Astrocyte (in vitro differentiated cells and primary cell): ENCODE data around the gene TRIP13. TPM values are rescaled to one million over a fixed set of nuclear protein-coding genes. Genes with fewer than 3 reads are reported as not detected.

Experiments used
- DNase-seq: peaks from one replicate; pipeline ENCODE4 v3.0.0-alpha.2; 2010; ENCODE audit warnings: low read depth
- FAIRE-seq: peaks from 2 replicates; lab custom pipeline; 2011; peaks lifted over from hg19 to GRCh38; lab: Jason Lieb, UNC
- H2AFZ ChIP-seq: 2 replicates; pipeline ENCODE4 v1.6.0; 2012; ENCODE audit warnings: low read depth, low read length, inconsistent platforms
- H3K27ac ChIP-seq: 2 replicates; pipeline ENCODE4 v1.5.1; 2011; ENCODE audit warnings: low read depth, low read length, inconsistent platforms
- H3K27me3 ChIP-seq: 2 replicates; pipeline ENCODE4 v1.6.0; 2011; ENCODE audit warnings: low read length, inconsistent platforms; ENCODE audit not compliant: insufficient read depth
- H3K36me3 ChIP-seq: 2 replicates; pipeline ENCODE4 v1.5.1; 2011; ENCODE audit warnings: low read length, inconsistent platforms; ENCODE audit not compliant: insufficient read depth
- H3K4me1 ChIP-seq: 2 replicates; pipeline ENCODE4 v1.5.1; 2011; ENCODE audit warnings: low read length, inconsistent platforms; ENCODE audit not compliant: insufficient read depth
- H3K4me2 ChIP-seq: 2 replicates; pipeline ENCODE4 v1.6.0; 2012; ENCODE audit warnings: low read length, inconsistent platforms
- H3K4me3 ChIP-seq: 2 replicates; pipeline ENCODE4 v1.5.1; 2011; ENCODE audit warnings: low read depth, mild to moderate bottlenecking, low read length, inconsistent platforms; ENCODE audit not compliant: insufficient read depth
- H3K79me2 ChIP-seq: 2 replicates; pipeline ENCODE4 v1.6.0; 2012; ENCODE audit warnings: mild to moderate bottlenecking, low read length, inconsistent platforms; ENCODE audit not compliant: insufficient read depth
- H3K9ac ChIP-seq: 2 replicates; pipeline ENCODE4 v1.6.0; 2012; ENCODE audit warnings: mild to moderate bottlenecking, low read length, inconsistent platforms
- H3K9me3 ChIP-seq: 2 replicates; pipeline ENCODE4 v1.5.1; 2012; ENCODE audit warnings: low read depth, mild to moderate bottlenecking, low read length, inconsistent platforms; ENCODE audit not compliant: insufficient read depth
- H4K20me1 ChIP-seq: 2 replicates; pipeline ENCODE4 v1.6.0; 2012; ENCODE audit warnings: low read length, inconsistent platforms; ENCODE audit not compliant: insufficient read depth
- H3K27ac Mint-ChIP-seq: one replicate; pipeline ENCODE4 v1.8.0; 2021; ENCODE audit warnings: mild to moderate bottlenecking, mixed read lengths; ENCODE audit not compliant: unreplicated experiment
- H3K27me3 Mint-ChIP-seq: one replicate; pipeline ENCODE4 v1.8.0; 2021; ENCODE audit warnings: low read depth, mixed read lengths; ENCODE audit not compliant: unreplicated experiment
- H3K36me3 Mint-ChIP-seq: one replicate; pipeline ENCODE4 v1.8.0; 2021; ENCODE audit warnings: low read depth, mixed read lengths; ENCODE audit not compliant: unreplicated experiment
- H3K4me1 Mint-ChIP-seq: one replicate; pipeline ENCODE4 v1.8.0; 2021; ENCODE audit warnings: low read depth, mixed read lengths; ENCODE audit not compliant: unreplicated experiment
- H3K4me3 Mint-ChIP-seq: one replicate; pipeline ENCODE4 v1.8.0; 2021; ENCODE audit warnings: mild to moderate bottlenecking, moderate library complexity, mixed read lengths; ENCODE audit not compliant: unreplicated experiment
- H3K9me3 Mint-ChIP-seq: one replicate; pipeline ENCODE4 v1.8.0; 2021; ENCODE audit warnings: mild to moderate bottlenecking, mixed read lengths; ENCODE audit not compliant: unreplicated experiment
- CTCF ChIP-seq: IDR thresholded peaks from 2 replicates; pipeline ENCODE4 v1.5.1; 2011; ENCODE audit warnings: low read depth, mild to moderate bottlenecking, inconsistent platforms, low read length, moderate library complexity; ENCODE audit not compliant: insufficient read depth
- EZH2 ChIP-seq: IDR thresholded peaks from 2 replicates; pipeline ENCODE4 v1.6.1; 2012; ENCODE audit warnings: mild to moderate bottlenecking, low read length, inconsistent platforms; ENCODE audit not compliant: insufficient read depth
- total RNA-seq: library from RNA; stranded (reverse); gene quantifications from 2 replicates; pipeline ENCODE4 v1.2.1, GENCODE V29; 2021

Gene TRIP13
- total RNA-seq, 1 donor from 2014 or later = 7.3 TPM

- no peaks in the 10 kb centered on the region for H3K4me1 Mint-ChIP-seq
- no peaks in the 10 kb centered on the region for H3K9me3 Mint-ChIP-seq
- Histone ChIP-seq H3K9me3 (no peaks in the 10 kb centered on the region), H4K20me1 (peaks cover 52% of the 10 kb centered on the region), H3K4me1 (no peaks in the 10 kb centered on the region), H3K27me3 (no peaks in the 10 kb centered on the region), H3K4me2 (no peak overlapping the region), H3K36me3 (peaks cover 39% of the 10 kb centered on the region), H3K79me2 (no peaks in the 10 kb centered on the region), H2AFZ (no peak overlapping the region), H3K27ac (no peak overlapping the region), H3K4me3 (no peak overlapping the region), H3K9ac (no peak overlapping the region)
- no peak for DNase-seq
- peaks cover 25% of the 10 kb centered on the region for H3K36me3 Mint-ChIP-seq
- no peak overlapping the region for H3K4me3 Mint-ChIP-seq
- TF ChIP-seq CTCF = no peak
- no peak for TF ChIP-seq EZH2
- peak overlapping the region; percentile 34 for H3K27ac Mint-ChIP-seq
- no peak for FAIRE-seq
- H3K27me3 Mint-ChIP-seq = no peaks in the 10 kb centered on the region
Observed at GRCh38 chr5:865771-866170, 26.9 kb upstream of the TRIP13 start.

- FAIRE-seq (no peak), DNase-seq (no peak)
- Mint-ChIP-seq H3K27ac (no peak overlapping the region), H3K4me3 (no peak overlapping the region), H3K4me1 (no peaks in the 10 kb centered on the region), H3K9me3 (no peaks in the 10 kb centered on the region), H3K36me3 (peaks cover 30% of the 10 kb centered on the region), H3K27me3 (no peaks in the 10 kb centered on the region)
- Histone ChIP-seq H4K20me1 (peaks cover 52% of the 10 kb centered on the region), H3K27ac (no peak overlapping the region), H3K36me3 (peaks cover 47% of the 10 kb centered on the region), H2AFZ (no peak overlapping the region), H3K4me2 (no peak overlapping the region), H3K4me3 (no peak overlapping the region), H3K27me3 (no peaks in the 10 kb centered on the region), H3K9me3 (no peaks in the 10 kb centered on the region), H3K4me1 (no peaks in the 10 kb centered on the region), H3K9ac (no peak overlapping the region), H3K79me2 (no peaks in the 10 kb centered on the region)
- TF ChIP-seq EZH2 (no peak), CTCF (no peak)
Observed at GRCh38 chr5:867300-867870, 25.3 kb upstream of the TRIP13 start.

GRCh38 chr5:868428-869135 is 24.1 kb upstream of the TRIP13 start:
- Mint-ChIP-seq H3K27ac (no peak overlapping the region), H3K4me3 (no peak overlapping the region), H3K4me1 (no peaks in the 10 kb centered on the region), H3K27me3 (no peaks in the 10 kb centered on the region), H3K9me3 (no peaks in the 10 kb centered on the region), H3K36me3 (peaks cover 30% of the 10 kb centered on the region)
- TF ChIP-seq CTCF = no peak
- no peak for TF ChIP-seq EZH2
- H3K9ac ChIP-seq = no peak overlapping the region
- H3K9me3 ChIP-seq = no peaks in the 10 kb centered on the region
- no peaks in the 10 kb centered on the region for H3K79me2 ChIP-seq
- H2AFZ ChIP-seq = no peak overlapping the region
- H3K27me3 ChIP-seq = no peaks in the 10 kb centered on the region
- H4K20me1 ChIP-seq = peaks cover 52% of the 10 kb centered on the region
- FAIRE-seq (no peak), DNase-seq (no peak)
- no peak overlapping the region for H3K4me3 ChIP-seq
- peaks cover 50% of the 10 kb centered on the region for H3K36me3 ChIP-seq
- no peak overlapping the region for H3K27ac ChIP-seq
- no peak overlapping the region for H3K4me2 ChIP-seq
- no peaks in the 10 kb centered on the region for H3K4me1 ChIP-seq
